DMS153 treated with DMSO at 0.1 percent for 48 hours (cell line): ENCODE measurements around the gene TMEM43.

Experiments used
- DNase-seq: peaks from one replicate; lab custom pipeline; 2025; ENCODE audit not compliant: unreplicated experiment; lab: John Stamatoyannopoulos, UW

The TMEM43 gene

DNA sequence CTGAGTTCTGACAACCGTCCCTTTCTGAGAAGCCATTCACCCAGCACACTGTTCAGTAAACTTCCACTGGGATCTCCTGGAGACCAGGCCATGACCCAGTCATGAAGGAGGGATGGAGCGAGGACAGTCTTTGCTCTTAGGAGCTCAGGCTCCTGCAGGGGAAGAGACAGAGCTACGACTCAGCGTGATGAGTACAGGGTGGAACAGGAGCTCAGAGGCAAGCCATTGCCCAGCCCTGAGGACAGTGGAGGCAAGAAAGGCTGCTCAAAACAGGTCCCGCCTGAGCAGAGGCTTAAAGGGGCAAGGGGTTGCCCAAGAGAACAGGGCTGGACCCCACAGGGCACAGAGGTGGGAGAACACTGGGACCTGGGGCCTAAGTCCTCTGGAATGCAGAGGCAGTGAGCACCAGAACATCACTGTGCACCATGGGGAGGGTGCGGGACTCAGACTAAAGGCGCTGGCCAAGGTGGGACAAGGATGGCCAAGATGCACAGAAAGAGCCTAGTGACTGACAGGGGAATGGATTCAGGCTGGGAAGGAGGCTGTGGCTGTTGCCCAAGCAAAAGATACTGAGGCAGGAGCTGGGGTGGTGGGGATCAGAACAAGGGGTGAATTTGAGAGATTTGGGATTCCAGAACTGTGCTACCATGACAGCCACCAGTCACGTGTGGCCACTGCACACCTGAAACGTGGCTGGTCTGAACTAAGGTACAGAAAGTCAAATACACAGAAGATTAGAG lies 25.8 kb downstream of the TMEM43 start:
- DNase-seq: no peak

DNA sequence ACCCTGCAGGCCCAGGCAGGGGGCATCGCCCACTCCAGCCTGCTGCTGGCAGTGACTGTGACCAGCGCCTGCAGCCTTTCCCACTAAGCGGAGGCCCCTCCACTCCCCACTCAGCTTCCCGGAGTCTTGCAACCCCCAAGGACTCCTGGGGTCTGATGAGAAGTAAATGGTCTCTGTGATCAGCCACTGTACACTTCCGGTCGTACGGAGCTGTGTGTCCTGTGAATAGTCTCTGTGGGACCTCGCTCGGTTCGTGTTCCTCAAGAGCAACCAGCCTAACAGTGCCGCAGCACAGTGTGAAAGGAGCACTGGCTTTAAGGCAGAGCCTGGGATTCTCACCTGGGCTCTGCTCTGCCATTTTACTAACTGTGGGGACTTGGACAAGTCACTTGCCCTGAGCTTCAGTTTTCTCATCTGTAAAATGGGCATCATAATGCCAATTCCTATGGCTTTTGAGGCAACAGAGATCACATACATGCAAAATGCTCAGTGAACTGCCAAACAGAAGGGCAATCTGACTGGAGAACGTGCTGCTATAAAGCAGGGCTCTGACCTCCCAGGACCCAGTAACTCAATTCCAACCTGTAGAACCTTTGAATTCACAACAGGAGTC lies 26.7 kb downstream of the TMEM43 start:
- no peak for DNase-seq

DNA sequence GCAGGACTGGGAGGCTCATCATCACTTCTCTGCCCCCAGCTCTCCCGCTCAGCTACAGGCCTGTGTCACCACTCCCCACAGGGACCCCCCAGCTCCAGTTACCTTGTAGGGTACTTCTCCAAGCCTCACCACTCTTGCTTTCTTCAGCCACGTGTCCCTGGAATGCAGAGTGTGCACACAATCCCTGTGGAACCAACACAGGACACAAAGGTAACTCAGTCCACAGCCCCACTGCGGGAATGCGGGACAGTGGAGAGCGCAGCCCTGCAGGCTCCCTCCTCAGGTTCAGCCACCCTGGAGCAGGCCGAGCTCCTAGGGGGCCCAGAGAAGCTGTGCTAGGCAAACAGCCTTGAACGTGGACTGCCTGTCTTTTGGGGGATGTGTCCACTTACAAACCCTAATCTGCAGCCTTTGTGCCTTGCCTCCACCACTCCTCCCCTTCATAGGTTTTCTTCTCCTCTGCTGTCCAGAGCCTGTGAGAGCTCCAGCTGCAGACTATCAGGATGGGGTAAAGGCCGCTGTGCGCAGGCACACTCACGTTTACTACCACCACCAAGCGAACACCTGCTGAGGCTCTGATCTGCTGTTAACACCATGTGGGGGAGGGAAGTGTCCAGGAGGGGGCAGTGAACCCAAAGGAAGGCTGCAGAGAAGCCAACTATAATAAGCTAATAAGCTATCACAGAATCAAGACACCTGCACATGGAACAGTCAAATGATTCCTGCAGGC lies 27.5 kb downstream of the TMEM43 start:
- no peak for DNase-seq

DNA sequence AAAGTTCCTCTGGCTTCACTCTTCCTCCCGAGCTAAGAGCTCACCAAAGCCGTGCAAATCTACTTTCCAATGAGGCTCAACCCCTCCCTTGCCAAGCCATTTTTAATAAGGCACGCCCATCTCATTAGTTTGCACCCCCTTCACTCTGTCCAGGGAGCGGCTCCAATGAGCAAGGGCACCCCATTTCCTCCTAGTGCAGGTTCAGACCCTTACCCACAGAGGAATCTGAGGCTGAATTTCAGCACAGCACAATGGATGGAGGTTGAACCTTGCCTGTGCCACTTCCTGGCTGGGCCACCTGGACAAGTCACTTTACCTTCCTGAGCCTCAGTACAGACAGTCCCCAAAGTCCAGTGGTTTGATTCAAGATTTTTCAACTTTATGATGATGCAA lies 28.1 kb downstream of the TMEM43 start:
- no peak for DNase-seq

DNA sequence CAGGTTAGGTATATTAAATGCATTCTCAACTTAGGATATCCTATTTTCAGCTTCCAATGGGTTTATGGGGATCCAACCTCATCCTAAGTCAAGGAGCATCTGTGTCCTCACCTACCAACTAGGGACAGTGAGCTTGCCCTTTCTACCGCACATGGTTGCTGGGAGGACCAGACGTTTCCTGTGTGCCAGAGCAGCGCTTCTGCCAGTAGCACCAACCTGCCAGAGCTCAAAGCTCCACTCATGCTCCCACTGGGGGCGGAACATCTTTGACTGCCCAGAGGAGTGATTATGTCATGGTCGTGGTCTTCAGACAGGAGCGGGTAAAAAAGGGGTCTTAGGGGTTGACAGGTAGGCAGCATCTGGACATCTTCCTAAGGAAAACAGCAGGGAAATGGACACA lies 28.8 kb downstream of the TMEM43 start:
- no peak for DNase-seq

DNA sequence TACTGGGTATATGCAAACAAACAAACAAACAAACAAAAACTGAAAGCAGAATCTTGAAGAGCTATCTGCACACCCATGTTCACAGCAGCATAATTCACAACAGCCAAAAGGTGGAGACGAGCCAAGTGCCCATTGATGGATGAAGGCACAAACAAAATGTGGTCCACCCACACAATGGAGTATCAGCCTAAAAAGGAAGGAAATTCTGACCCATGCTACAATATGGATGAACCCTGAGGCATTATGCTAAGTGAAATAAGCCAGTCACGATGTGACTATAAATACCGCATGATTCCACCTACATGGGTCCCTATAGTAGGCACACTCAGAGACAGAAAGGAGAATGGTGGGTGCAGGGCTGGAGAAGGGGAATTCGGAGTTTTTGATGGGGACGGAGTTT lies 29.4 kb downstream of the TMEM43 start:
- no peak for DNase-seq

DNA sequence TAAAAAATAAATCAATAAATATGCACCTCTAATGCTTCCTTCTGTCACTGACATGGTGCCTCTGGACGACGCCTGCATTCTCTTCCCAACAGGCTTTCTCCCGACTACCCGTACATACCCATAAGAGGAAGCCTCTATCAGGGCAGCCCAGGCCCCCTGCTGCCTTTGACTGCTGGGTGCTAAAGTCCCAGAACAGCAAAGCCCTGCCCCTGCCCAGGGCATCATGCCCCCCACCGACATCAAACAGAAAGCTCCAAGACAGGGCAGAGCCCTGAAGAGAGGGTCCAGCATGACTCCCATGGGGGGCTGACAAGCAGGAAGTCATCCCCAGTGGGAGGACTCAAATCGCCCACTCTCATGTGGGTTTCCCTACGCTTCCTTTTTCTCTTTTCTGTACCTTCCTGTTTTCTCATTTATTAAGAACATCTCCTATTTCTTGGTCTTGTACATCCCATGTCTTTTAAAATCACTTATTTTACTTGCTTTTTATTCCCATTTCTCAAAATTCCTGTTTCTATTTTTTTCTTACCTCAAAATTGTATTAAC lies 30.1 kb downstream of the TMEM43 start:
- no peak for DNase-seq

DNA sequence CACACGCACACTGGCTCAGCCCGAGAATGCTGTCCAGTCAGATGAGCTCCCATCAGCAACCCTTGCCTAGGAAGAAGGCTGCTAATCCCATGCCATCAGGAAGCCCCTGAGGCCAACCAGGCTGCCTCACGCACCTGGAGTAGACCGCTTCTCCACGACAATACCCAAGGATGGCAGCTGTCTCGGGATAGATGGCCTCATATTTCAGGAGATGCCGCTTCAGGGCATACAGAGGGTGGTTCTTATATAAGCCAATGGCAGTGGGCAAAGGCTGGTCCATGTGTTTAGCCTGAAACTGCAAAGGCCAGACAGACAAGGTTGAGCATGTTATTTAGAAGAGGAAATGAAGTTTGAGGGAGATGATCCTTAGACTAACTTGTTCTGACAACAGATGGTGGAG lies 31.3 kb downstream of the TMEM43 start:
- no peak for DNase-seq

DNA sequence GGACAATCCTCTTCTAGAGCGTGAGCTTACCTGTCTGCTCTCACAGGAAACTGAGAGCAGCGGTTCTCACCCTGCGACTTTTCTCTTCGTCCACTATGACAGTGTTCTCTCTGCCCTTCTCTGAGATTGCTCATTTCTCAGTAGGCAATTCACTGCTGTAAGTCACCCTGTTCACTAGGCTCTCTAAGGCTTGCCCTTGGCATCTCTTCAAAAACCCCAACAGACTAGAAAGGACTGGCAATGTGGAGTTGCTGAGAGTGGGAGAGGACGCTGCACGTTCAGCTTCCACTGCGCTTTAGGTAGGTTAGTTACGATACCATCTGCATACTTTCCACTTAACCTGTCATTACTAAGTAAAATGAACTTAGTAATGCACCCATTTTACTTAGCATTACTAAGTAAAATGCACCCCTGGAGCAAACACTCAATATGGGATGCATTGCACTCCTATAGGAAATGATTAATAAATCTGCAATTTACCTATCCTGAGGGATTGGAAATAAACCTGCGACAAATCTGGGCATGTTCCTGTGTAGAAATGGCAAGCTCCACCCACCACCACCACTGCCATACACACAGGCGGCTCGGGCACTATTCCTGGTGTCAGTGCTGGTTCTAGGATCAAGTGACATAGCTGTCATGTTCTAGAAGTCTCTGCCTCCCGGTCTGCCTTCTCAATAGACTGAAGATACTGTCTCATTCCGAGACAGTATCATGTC lies 32.1 kb downstream of the TMEM43 start:
- DNase-seq: no peak

DNA sequence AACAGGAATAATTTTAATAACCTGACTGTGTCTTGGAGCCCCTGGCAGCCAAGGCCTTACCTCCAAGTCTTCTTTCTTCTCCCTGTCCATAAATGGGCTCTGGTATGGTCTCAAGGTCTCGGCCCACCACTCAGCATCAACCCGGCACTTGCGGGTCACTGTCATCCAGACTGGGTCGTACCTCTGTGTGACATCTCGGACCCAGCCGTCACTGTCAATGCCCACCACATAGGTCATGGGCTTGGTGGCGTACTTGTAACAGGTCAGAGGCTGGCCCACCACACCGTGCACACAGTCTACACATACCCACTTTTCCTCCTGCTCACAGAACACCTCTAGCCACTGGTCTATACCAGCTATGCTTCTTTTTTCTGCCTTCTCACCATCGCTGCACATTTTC lies 33.1 kb downstream of the TMEM43 start:
- no peak for DNase-seq

DNA sequence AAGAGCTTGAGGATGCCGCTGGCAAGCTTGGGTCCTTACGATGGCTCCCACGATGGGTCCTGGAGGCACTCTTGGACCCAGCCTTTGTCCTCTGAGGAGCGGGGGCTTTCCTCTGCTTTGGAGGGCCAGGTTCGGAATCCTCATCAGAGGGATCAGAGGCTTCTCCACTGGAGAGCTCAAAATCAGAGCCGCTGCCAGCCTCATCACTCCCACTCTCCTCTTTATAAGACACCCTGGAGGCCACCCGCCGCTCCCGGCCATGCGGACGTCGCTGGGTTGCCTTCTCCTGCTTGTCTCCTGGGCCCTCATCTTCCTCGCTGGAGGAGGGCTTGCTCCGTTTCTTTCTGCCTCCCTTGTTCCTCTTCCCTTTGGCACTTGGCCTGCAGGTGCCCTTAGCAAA lies 33.5 kb downstream of the TMEM43 start:
- DNase-seq: no peak

DNA sequence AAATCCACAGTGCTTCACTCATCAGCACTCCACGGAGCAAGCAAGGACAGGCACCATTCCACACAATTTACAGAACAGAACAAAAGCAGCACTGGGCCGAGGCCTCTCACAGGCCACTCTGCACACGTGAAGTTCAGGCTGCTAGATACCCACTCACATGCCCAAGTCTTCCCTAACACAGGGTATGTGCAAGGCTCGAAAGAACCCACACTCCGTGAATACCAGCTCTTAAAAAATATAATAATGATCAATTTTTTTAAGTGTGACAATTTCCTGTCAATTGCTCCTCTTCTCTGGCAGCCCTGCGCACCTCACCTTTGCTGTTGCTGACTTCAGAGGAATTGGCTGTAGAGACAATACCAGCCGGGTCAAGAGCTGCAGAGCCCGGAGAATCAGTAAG lies 34.6 kb downstream of the TMEM43 start:
- no peak for DNase-seq

DNA sequence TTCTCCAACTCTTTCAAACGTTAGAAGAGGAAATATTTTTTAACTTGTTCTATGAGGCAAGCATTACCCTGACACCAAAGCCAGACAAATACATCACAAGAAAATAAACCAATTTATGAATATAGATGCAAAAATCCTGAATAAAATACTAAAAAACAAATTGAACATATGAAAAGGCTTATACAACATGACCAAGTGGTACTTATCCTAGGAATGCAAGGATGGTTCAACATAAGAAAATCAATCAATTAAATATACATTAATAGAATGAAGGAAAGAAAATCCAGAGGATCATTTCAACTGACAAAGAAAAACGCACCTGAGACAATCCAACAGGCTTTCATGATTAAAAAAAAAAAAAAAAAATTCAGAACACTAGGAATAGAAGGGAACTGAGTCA lies 36.4 kb downstream of the TMEM43 start:
- no peak for DNase-seq

DNA sequence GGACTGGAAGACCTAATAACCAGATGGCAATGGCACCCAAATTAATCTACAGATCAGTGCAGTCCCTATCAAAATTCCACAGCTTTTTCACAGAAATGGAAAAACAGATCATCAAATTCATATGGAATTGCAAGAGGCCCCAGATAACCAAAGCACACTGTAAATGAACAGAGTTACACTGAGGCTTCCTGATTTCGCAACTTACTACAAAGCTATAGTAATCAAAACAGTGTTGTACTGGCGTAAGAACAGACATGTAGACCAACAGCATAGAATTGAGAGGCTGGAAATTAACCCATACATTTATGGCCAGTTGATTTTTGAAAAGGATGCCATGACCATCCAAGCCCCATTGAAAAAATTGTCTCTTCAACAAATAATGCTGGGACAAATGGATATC lies 37.3 kb downstream of the TMEM43 start:
- DNase-seq: no peak

DNA sequence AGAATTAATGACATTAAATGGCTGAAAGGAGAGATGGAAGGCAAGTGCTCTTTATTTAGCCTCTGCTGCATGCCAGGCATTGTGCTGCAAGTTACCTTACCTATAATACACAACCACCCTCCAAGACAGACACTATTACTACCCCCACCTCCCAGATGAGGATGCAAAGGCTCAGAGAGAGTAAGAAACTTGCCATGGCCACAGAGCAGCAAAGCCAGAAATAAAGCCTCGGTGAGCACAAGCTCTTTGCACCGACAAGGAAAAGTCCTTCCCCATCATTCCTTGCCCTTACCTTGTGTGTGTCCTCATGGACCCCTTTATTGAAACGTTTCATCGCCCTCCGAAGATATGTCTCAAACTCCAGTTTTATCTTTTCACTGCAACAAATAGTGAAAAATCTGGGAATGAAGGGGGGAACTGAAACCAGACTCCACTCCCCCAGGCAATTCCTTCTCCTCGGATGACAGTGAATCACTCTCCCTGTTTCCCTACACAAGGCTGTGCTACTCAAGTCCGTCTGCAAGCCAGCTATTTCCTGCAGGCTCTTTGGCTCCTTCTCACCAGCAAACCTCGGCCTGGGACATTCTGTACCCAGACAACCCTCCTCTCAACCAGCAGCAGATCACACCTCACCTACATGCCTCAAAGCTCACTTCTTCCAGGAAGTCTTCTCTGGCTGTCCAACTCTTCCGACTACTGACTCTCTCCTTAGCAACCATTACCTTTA lies 42.2 kb downstream of the TMEM43 start:
- no peak for DNase-seq

DNA sequence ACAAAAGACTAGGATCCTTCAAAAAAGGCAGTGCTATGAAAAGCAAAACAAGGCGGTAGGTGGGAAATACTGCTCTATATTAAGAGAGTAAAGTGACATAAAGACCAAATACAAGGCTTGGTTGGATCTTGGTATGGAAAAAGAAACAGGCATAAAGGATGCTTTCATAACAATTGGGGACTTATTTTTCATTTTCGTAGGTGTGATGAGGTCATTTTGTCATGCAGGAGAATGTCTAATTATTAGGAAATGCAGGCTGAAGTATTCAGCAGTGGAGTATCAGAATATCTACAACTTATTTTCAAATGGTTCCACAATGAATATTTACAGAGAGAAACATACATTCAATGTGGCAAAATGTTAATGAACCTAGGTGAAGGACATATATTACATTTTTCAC lies 44.6 kb downstream of the TMEM43 start:
- no peak for DNase-seq

DNA sequence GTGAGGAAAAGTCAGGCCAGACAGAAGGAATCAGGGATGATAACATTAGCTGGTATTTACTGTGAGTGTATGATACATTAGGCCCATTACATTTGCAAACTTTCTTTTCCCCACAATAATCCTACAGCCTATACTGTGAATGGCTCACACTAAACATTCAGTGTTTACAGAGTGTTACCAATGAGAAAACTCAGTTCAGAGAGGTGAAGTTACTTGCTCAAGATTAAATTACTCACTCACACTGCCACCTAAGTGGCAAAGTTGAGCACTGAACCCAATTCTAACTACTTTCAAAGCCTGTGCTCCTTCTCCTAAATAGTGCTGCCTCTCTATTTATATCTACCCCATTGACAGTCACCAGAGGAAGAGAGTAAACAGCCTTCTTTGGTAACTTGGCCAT lies 45.0 kb downstream of the TMEM43 start:
- DNase-seq: no peak

DNA sequence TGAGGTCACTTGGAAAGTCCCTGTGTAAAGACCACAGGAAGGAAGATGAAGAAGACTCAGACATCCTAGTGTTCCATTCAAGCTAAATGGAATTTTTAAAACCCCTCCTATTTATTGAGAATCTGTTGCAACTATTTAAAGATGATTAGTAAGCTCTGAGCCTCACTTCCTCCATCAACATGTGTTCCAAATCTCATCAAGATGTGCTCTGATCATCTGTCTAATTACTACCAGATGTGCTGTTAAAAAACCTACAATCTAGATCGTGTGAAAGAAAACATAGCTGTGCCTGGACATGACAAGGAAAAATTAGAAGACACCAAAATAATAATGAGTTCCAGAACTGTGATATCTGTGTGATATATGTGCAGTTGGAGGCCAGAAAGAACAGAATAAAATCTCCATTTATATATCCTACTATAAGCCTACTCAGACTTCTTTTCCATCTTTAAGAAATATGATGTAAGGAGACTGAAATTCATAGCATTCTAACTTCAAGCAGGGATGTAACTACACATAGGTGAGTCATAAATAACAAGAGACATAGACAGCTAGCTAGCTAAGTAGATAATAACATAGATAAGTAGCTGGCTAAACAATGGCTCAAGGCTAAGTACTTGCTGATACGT lies 45.8 kb downstream of the TMEM43 start:
- DNase-seq: no peak

DNA sequence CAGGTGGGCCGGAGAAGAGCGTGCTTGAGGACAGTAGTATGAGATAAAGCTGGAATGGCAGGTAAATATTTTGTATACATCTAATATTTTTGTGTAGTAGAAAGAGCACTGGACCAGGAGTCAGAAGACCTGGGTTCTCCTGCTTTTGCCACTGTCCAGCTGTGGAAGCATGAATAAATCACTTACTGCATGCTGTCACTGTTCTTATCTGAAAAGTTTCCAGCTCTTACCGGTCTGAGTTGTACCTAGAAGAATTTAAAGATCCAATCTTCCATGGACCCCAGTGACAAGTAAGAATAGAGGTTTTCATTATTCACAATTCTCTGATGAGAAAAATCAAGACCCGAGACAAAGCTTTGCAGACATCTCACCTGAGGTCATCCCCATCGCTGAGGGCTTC lies 47.6 kb downstream of the TMEM43 start:
- DNase-seq: no peak

DNA sequence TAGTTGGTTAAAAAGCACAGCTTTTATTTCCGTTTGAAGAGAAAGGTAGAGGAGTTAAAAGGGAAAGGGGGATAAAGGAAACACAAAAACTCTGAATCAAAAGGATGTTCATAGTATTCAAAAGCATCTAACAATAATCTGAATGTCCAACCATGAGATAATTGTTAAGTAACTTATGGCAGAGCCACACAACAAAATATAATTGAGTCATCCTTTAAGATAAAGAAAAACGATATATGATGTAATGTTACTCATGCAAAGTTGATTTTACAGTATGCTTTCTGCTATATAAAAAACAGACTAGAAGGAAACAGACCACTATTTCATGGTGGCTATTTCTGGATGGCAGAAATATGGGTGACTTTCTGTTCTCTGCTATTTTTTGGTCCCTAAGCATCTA lies 49.6 kb downstream of the TMEM43 start:
- DNase-seq: no peak
